Endodermal cell (in vitro differentiated cells): ENCODE results near the gene NLK. TPM values are rescaled to one million over a fixed set of nuclear protein-coding genes. Genes with fewer than 3 reads are reported as not detected.
"Not testable (repeated sequence)": the region's sequence is repeated elsewhere in the genome, so short reads cannot be mapped to it uniquely, and the experiment has no call there.

Experiments
- DNase-seq: peaks from one replicate; pipeline ENCODE4 v3.0.0-alpha.2; 2017
- H3K27ac ChIP-seq: 2 replicates; pipeline ENCODE4 v1.5.1; 2013; ENCODE audit warnings: mild to moderate bottlenecking, low read depth, low read length, moderate library complexity
- H3K27me3 ChIP-seq: 2 replicates; pipeline ENCODE4 v1.6.1; 2013; ENCODE audit warnings: mild to moderate bottlenecking, low read length, moderate library complexity; ENCODE audit not compliant: insufficient read depth, control insufficient read depth, poor library complexity, severe bottlenecking
- H3K36me3 ChIP-seq: 2 replicates; pipeline ENCODE4 v1.7.0; 2013; ENCODE audit warnings: mild to moderate bottlenecking, low read length, moderate library complexity; ENCODE audit not compliant: control insufficient read depth, insufficient read depth
- H3K4me1 ChIP-seq: one replicate; pipeline ENCODE4 v1.7.0; 2013; ENCODE audit warnings: low read length; ENCODE audit not compliant: control insufficient read depth, insufficient read depth
- H3K4me3 ChIP-seq: 2 replicates; pipeline ENCODE4 v1.5.1; 2013; ENCODE audit warnings: mild to moderate bottlenecking, low read length, moderate library complexity
- H3K9ac ChIP-seq: 2 replicates; pipeline ENCODE4 v1.6.1; 2013; ENCODE audit warnings: mild to moderate bottlenecking, low read length, moderate library complexity; ENCODE audit not compliant: poor library complexity, severe bottlenecking; ENCODE audit errors: extremely low read depth
- H3K9me3 ChIP-seq: 2 replicates; pipeline ENCODE4 v1.6.1; 2013; ENCODE audit warnings: mild to moderate bottlenecking, low read length, moderate library complexity; ENCODE audit not compliant: control insufficient read depth
- H3K27ac Mint-ChIP-seq: 2 replicates; pipeline ENCODE4 v1.8.0; 2020; ENCODE audit warnings: mixed read lengths
- H3K27me3 Mint-ChIP-seq: 2 replicates; pipeline ENCODE4 v1.8.0; 2021; ENCODE audit warnings: mild to moderate bottlenecking, mixed read lengths; ENCODE audit not compliant: insufficient read depth
- H3K36me3 Mint-ChIP-seq: 2 replicates; pipeline ENCODE4 v1.8.0; 2020; ENCODE audit warnings: low read depth, mixed read lengths
- H3K4me1 Mint-ChIP-seq: 2 replicates; pipeline ENCODE4 v1.8.0; 2020; ENCODE audit warnings: mixed read lengths
- H3K4me3 Mint-ChIP-seq: 2 replicates; pipeline ENCODE4 v1.8.0; 2020; ENCODE audit warnings: mild to moderate bottlenecking, moderate library complexity, mixed read lengths
- H3K9me3 Mint-ChIP-seq: 2 replicates; pipeline ENCODE4 v1.8.0; 2020; ENCODE audit warnings: mild to moderate bottlenecking, mixed read lengths
- CTCF ChIP-seq: fragments of 200-600 bp; sonication (generic); conservative IDR thresholded peaks from 2 replicates; pipeline ENCODE4 v1.5.0; 2021; ENCODE audit warnings: antibody characterized with exemption, mild to moderate bottlenecking
- WGBS, 2 experiments: methylation state at CpG; one replicate each; pipeline versions ENCODE4 v1.1.5 to v1.1.7; 2013; ENCODE audit warnings: missing lambda C conversion rate in 2 of 2, mixed read lengths in 1 of 2; ENCODE audit not compliant: insufficient coverage in 1 of 2, insufficient read length in 1 of 2; 5-methylcytosine and 5-hydroxymethylcytosine counted together
- total RNA-seq, 2 donors: library from RNA; stranded (reverse); fragmentation: NEBNext Ultra II Directional in 1 of 2; extraction: Animal tissue kit (Norgen Biotek cat#: 25700) in 1 of 2; gene quantifications; 2 replicates in 1 of 2; 3 replicates in 1 of 2; pipeline ENCODE4 v1.2.1, GENCODE V29; 2021

The NLK gene
- total RNA-seq, 2 donors from 2014 or later, result 49.2 to 50.3 TPM

- Mint-ChIP-seq H3K4me1 (no peaks in the 10 kb centered on the region), H3K36me3 (peaks cover 7% of the 10 kb centered on the region), H3K4me3 (no peak overlapping the region), H3K27me3 (no peaks in the 10 kb centered on the region), H3K27ac (no peak overlapping the region), H3K9me3 (no peaks in the 10 kb centered on the region)
- TF ChIP-seq CTCF, result no peak
- H3K27ac ChIP-seq, result no peak overlapping the region
- H3K9ac ChIP-seq, result no peak overlapping the region
- no peaks in the 10 kb centered on the region for H3K4me1 ChIP-seq
- no peaks in the 10 kb centered on the region for H3K27me3 ChIP-seq
- no peak overlapping the region for H3K4me3 ChIP-seq
- no peak for DNase-seq
- no peaks in the 10 kb centered on the region for H3K36me3 ChIP-seq
- WGBS, 2 experiments, result 75 to 94% methylated on average over 1 of the region's 1 CpG
- H3K9me3 ChIP-seq, result no peaks in the 10 kb centered on the region
Observed at GRCh38 chr17:28204751-28205150, 162.3 kb downstream of the NLK start.

DNA sequence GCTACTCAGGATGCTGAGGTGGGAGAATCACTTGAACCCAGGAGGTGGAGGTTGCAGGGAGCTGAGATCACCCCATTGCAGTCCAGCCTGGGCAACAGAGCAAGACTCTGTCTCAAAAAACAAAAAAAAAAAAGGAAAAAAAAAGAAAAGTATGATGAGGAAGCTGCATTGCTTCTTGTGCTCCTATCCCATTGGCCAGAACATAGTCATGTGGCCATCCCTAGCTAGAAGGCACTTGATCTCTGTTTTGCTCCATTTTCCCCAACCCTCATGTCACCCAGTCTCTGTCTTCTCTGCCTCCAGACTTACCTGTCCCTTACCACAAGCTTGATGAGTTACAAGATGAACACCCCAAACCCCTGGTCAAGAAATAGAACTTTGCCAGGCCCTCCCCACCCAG lies 163.8 kb downstream of the NLK start:
- no peak overlapping the region for H3K27ac ChIP-seq
- Mint-ChIP-seq H3K4me1 (no peaks in the 10 kb centered on the region), H3K9me3 (peaks cover 11% of the 10 kb centered on the region), H3K27ac (no peak overlapping the region), H3K4me3 (no peak overlapping the region), H3K36me3 (peaks cover 13% of the 10 kb centered on the region), H3K27me3 (no peaks in the 10 kb centered on the region)
- no peaks in the 10 kb centered on the region for H3K4me1 ChIP-seq
- H3K27me3 ChIP-seq, result no peaks in the 10 kb centered on the region
- DNase-seq, result no peak
- no peak overlapping the region for H3K9ac ChIP-seq
- no peak overlapping the region for H3K4me3 ChIP-seq
- no peak for TF ChIP-seq CTCF
- H3K36me3 ChIP-seq, result no peaks in the 10 kb centered on the region
- H3K9me3 ChIP-seq, result peaks cover 12% of the 10 kb centered on the region

- DNase-seq, result no peak
- Mint-ChIP-seq H3K27ac (no peak overlapping the region), H3K4me1 (no peaks in the 10 kb centered on the region), H3K36me3 (peaks cover 17% of the 10 kb centered on the region), H3K9me3 (peaks cover 35% of the 10 kb centered on the region), H3K4me3 (no peak overlapping the region), H3K27me3 (peaks cover 13% of the 10 kb centered on the region)
- H3K4me1 ChIP-seq, result no peaks in the 10 kb centered on the region
- peaks cover 25% of the 10 kb centered on the region for H3K9me3 ChIP-seq
- H3K36me3 ChIP-seq, result no peaks in the 10 kb centered on the region
- 92 to 95% methylated on average over 7 of the region's 7 CpGs for WGBS, 2 experiments
- no peak overlapping the region for H3K9ac ChIP-seq
- no peak overlapping the region for H3K4me3 ChIP-seq
- no peaks in the 10 kb centered on the region for H3K27me3 ChIP-seq
- no peak for TF ChIP-seq CTCF
- H3K27ac ChIP-seq, result no peak overlapping the region
Observed at GRCh38 chr17:28211811-28212210, 169.3 kb downstream of the NLK start.

- not testable (repeated sequence) for H3K4me3 ChIP-seq, H3K27me3 ChIP-seq, H3K9ac ChIP-seq, H3K4me3 Mint-ChIP-seq, DNase-seq, H3K36me3 ChIP-seq, H3K4me1 ChIP-seq, H3K4me1 Mint-ChIP-seq, H3K27ac Mint-ChIP-seq, H3K27ac ChIP-seq
- peaks cover 25% of the 10 kb centered on the region for H3K9me3 ChIP-seq
- Mint-ChIP-seq H3K27me3 (peaks cover 13% of the 10 kb centered on the region), H3K9me3 (peaks cover 35% of the 10 kb centered on the region), H3K36me3 (peaks cover 17% of the 10 kb centered on the region)
- WGBS, 2 experiments, result 95 to 100% methylated on average over 2 of the region's 2 CpGs
Observed at GRCh38 chr17:28213578-28213977, 171.1 kb downstream of the NLK start.
